ENCODE results near the gene TNFSF15. TPM values are rescaled to one million over a fixed set of nuclear protein-coding genes. Genes with fewer than 3 reads are reported as not detected.

Gene TNFSF15
- polyA plus RNA-seq, 3 donors = 3.5 to 8.0 (median 5.3) TPM

- DNase-seq (ENCODE audit: low read depth in 3 of 3, low spot score in 2 of 3) = no peak
Measured at GRCh38 chr9:114790521-114790920, 15.3 kb downstream of the TNFSF15 start.

- DNase-seq (ENCODE audit: low read depth in 3 of 3, low spot score in 2 of 3) = no peak
Measured at GRCh38 chr9:114789006-114789405, 16.8 kb downstream of the TNFSF15 start.

GRCh38 chr9:114787781-114788498, 17.9 kb downstream of the TNFSF15 start:
- no peak for DNase-seq (ENCODE audit: low read depth in 3 of 3, low spot score in 2 of 3)

GRCh38 chr9:114787214-114787613, 18.6 kb downstream of the TNFSF15 start:
- DNase-seq (ENCODE audit: low read depth in 3 of 3, low spot score in 2 of 3) = no peak

GRCh38 chr9:114785866-114786650, 19.8 kb downstream of the TNFSF15 start:
- DNase-seq (ENCODE audit: low read depth in 3 of 3, low spot score in 2 of 3) = no peak

GRCh38 chr9:114784721-114785279, 21.0 kb downstream of the TNFSF15 start:
- DNase-seq (ENCODE audit: low read depth in 3 of 3, low spot score in 2 of 3) = no peak

GRCh38 chr9:114782586-114782985, 23.3 kb downstream of the TNFSF15 start:
- DNase-seq (ENCODE audit: low read depth in 3 of 3, low spot score in 2 of 3) = no peak

GRCh38 chr9:114779352-114779845, 26.4 kb downstream of the TNFSF15 start:
- no peak for DNase-seq (ENCODE audit: low read depth in 3 of 3, low spot score in 2 of 3)

- DNase-seq (ENCODE audit: low read depth in 3 of 3, low spot score in 2 of 3) = no peak
Measured at GRCh38 chr9:114777821-114778609, 27.8 kb downstream of the TNFSF15 start.

- no peak for DNase-seq (ENCODE audit: low read depth in 3 of 3, low spot score in 2 of 3)
Measured at GRCh38 chr9:114776683-114777399, 29.0 kb downstream of the TNFSF15 start.

- no peak for DNase-seq (ENCODE audit: low read depth in 3 of 3, low spot score in 2 of 3)
Measured at GRCh38 chr9:114775981-114776380, 29.9 kb downstream of the TNFSF15 start.

- DNase-seq (ENCODE audit: low read depth in 3 of 3, low spot score in 2 of 3) = no peak
Measured at GRCh38 chr9:114775121-114775520, 30.7 kb downstream of the TNFSF15 start.

GRCh38 chr9:114774524-114774923, 31.3 kb downstream of the TNFSF15 start:
- DNase-seq (ENCODE audit: low read depth in 3 of 3, low spot score in 2 of 3) = no peak

GRCh38 chr9:114771889-114772288, 34.0 kb downstream of the TNFSF15 start:
- no peak for DNase-seq (ENCODE audit: low read depth in 3 of 3, low spot score in 2 of 3)

GRCh38 chr9:114770991-114771390, 34.8 kb downstream of the TNFSF15 start:
- DNase-seq (ENCODE audit: low read depth in 3 of 3, low spot score in 2 of 3) = no peak

- DNase-seq (ENCODE audit: low read depth in 3 of 3, low spot score in 2 of 3) = no peak
Measured at GRCh38 chr9:114769624-114770023, 36.2 kb downstream of the TNFSF15 start.

- DNase-seq (ENCODE audit: low read depth in 3 of 3, low spot score in 2 of 3) = no peak
Measured at GRCh38 chr9:114763220-114763619, 42.6 kb downstream of the TNFSF15 start.

GRCh38 chr9:114761523-114761922, 44.3 kb downstream of the TNFSF15 start:
- no peak for DNase-seq (ENCODE audit: low read depth in 3 of 3, low spot score in 2 of 3)

- no peak for DNase-seq (ENCODE audit: low read depth in 3 of 3, low spot score in 2 of 3)
Measured at GRCh38 chr9:114759512-114760341, 46.1 kb downstream of the TNFSF15 start.
